Activated CD8-positive, alpha-beta memory T cell treated with anti-CD3 and anti-CD28 coated beads for 4 hours (primary cell): Measurements from ENCODE around the gene ENG.

Experiments
- DNase-seq, 2 donors: peaks; one replicate each; pipeline ENCODE4 v3.0.0-alpha.2; 2020; ENCODE audit warnings: low read depth in 2 of 2

The ENG gene

DNA sequence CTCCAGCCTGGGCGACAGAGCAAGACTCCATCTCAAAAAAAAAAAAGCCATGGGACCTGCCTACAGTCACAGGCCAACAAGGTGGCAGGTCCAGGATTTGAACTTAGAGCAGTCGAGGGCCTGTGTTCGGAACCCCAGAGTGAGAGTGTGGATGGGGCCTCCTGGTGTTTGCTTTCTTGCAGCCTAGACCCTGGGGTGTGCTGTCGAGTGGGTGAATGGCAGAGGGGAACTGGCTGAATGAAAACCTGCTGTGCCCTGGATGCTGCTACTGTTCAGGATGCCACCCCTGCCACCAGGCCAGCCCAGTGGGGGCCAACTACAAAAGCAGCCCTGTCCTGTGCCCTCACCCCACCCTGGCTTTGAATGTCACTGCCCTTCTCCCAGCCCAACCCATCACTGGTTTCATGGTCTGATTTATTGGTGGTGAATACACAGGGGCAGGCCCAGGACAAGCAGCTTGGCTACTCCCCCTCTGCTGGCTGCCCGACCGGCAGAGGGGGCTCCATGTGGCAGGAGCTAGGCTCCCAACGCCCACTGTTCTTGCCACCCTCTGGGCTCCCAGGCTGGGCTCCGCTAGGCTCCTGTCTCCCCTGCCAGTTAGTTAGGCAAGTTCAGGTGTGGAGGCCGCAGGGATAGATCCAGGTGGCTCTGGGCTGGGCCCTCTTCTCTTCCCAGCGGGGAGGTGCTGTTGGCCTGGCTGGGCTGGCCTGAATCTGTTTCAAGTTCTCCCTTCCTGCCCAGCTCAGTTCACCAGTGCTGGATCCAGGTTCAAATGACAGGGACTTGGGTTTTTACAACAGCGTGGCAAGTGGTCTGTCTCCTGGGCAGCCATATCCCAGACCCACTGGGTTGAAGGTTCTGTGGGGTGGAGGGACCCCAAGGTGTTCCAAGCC lies 39.6 kb downstream of the ENG start:
- DNase-seq, result no peak

DNA sequence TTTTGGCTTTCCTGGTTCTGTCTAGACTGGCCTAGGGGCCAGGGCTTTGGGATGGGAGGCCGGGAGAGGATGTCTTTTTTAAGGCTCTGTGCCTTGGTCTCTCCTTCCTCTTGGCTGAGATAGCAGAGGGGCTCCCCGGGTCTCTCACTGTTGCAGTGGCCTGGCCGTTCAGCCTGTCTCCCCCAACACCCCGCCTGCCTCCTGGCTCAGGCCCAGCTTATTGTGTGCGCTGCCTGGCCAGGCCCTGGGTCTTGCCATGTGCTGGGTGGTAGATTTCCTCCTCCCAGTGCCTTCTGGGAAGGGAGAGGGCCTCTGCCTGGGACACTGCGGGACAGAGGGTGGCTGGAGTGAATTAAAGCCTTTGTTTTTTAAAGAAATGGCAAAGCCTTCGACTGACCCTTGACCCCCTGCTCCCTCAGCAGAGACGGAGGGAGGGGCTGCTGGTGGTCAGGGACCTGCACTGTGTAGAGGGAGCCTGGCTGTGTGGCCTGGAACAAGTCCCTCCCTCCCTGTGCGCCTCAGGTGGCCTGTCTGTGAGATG lies 40.7 kb downstream of the ENG start:
- DNase-seq, result no peak

DNA sequence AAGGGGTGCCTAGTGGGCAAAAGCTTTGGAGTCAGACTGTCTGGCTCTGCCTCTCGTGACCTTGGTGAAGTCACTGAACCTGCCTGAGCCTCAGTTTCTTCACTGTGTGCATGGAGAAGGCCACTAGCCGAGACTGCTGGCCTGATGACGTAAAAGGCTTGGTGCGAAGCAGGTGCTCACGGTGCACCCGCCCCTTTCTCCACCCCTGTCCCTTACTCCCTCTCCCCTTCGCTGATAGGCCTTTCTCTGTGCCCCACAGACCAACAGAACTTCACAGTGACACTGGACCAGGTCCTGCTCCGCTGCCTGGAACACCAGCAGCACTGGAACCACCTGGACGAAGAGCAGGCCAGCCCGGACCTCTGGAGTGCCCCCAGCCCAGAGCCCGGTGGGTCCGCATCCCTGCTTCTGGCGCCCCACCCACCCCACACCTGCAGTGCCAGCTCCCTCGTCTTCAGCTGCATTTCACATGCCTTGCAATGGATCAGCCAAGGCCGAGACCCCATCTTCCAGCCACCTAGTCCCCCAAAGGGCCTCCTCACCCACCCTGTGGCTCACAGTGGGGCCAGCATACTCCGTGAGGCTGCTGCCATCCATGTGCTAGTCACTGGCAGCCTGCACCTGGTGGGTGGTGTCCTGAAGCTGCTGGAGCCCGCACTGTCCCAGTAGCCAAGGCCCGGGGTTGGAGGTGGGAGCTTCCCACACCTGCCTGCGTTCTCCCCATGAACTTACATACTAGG lies 41.4 kb downstream of the ENG start:
- DNase-seq, result no peak

DNA sequence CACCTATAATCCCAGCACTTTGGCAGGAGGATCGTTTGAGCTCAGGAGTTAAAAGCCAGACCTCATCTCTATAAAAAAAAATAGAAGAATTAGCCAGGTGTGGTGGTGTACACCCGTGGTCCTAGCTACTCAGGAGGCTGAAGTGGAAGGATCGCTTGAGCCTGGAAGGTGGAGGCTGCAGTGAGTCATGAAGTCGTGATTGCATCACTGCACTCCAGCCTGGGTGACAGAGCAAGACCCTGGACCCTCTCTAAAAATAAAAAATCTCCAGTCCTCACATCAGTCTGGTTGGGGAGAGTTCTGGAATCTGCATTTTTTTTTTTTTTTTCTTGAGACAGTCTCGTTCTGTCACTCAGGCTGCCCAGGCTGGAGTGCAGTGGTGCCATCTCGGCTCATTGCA lies 42.4 kb downstream of the ENG start:
- no peak for DNase-seq

DNA sequence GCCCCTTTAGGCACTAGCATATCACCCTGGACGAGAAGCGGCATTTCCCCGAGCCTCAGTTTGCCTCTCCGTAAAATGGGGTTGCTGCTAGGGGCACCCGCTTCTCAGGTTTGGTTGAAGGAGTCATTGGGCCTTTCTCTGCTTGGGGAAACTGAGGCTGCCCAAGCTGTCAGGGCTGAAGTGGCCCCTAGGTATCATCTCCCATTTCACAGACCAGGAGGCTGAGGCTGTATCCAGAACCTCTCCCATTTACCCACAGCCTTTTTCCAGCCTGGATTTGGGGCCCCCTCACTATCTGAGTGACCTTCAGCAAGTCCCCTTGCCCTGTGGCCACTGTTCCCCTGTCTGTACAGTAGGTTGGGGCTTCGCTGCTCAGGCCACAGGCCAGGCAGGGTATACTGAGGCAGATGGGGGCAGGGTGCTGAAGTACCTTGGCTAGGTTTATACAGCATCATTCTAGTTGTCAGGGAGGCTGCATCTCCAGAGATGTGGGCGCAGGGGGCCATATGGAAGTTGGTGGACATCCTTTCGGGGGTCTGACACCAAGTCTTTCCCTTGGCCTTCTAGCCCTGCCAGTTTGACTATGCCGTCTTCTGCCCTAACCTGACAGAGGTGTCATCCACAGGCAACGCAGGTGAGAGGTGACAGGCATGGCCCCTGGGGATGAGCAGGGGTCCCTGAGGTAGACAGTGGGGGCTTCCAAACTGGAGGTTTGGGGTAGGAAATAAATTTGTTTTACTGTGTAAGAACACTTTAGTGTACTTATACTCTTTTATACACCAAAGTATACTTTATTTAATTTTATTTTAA lies 43.9 kb downstream of the ENG start:
- DNase-seq, result no peak

DNA sequence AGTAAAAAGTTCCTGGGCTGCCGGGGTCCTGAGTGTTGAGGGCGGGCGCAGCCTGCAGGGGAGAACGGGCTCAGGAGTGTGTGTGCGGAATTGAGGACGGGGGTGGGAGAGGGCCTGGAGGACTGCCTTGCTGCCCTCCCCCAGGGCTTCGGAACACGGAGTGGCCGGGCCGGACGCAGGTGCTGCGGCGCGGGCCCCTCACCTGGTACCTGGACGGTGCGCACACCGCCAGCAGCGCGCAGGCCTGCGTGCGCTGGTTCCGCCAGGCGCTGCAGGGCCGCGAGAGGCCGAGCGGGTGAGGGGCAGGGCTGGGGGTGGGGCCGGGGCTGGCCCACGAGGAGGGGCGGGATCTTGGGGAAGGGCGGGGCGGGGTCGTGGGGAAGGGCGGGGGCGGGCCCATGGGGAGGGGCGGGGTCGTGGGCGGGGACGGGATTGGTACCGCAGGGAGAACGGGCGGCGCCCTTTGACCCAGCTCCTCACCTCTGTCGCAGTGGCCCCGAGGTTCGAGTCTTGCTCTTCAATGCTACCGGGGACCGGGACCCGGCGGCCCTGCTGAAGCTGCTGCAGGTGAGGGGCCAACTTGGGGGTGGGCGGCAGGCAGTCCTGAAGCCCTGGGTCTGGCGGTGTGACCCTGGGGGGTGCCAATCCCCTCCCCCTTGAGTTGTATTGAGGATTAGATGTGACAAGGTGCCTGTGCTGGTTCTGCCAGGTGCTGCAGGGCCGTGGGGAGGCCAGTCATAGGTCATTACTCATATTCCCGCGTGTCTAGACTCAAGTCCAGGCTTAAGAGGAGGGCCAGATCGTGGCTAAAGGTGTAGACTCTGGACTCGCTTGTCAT lies 44.7 kb downstream of the ENG start:
- DNase-seq, result no peak

DNA sequence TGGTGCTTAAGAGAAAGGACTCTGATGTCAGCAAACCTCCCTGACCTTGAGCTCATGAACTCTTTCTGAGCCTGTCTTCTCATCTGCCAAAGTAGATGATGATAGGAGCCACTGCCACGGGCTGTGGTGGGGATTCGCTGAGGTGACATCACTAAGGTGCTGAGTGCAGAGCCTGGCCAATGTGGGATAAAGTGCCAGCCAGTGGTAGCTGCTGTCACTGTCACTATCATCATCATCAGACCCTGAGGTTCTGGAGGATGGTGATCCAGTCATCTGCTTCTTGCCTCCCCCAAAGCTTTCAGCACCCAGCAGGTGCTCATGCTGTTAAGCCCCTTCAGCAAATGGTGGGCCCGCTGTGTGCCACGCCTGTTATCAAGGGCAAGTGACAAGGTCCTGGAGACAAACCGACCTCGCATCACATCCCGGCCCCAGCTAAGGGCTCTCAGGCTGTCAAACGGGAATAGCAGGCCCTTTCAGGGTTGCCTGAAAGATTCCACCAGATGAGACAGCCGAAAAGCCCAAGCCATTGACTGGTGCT lies 45.4 kb downstream of the ENG start:
- DNase-seq, result no peak

DNA sequence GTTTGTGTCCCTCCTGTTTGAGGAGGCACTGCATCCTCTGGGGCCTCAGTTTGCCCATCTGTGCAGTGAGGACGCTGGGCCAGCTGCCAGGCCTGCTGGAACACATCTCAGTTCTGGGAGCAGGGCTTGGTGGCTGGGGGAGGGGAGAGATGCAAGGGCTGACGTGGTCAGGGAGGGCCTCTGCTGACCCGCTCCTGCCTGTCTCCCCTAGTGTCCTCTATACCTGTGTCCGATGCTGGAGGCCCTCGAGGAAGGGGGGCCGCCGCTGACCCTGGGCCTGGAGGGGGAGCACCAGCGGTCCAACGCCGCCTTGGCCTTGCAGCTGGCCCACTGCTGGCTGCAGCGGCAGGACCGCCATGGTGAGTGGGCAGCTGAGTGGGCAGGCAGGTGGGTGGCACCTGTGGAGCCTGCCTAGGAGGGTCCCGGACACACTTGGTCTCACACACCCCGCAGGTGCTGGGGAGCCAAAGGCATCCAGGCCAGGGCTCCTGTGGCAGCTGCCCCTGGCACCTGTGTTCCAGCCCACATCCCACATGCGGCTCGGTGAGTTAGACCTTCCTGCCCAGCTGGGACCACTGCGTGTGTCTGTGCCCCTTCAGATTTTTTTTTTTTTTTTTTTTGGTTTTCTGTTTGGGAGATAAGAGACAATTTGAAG lies 46.0 kb downstream of the ENG start:
- DNase-seq, result no peak

DNA sequence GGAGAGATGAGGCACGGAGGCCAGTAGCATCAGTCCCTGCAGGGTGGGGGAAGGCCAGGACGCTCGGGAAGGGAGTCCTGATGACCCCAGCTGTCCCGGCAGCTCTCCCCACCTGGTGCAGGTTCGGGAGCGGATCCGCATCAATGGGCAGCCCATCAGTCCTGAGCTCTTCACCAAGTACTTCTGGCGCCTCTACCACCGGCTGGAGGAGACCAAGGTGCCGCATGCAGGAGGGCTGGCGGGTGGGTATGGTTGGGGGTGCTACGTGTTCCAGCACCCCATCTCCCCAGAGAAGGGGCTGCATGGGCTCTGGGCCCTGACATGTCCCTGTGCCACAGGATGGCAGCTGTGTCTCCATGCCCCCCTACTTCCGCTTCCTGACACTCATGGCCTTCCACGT lies 47.6 kb downstream of the ENG start:
- no peak for DNase-seq

DNA sequence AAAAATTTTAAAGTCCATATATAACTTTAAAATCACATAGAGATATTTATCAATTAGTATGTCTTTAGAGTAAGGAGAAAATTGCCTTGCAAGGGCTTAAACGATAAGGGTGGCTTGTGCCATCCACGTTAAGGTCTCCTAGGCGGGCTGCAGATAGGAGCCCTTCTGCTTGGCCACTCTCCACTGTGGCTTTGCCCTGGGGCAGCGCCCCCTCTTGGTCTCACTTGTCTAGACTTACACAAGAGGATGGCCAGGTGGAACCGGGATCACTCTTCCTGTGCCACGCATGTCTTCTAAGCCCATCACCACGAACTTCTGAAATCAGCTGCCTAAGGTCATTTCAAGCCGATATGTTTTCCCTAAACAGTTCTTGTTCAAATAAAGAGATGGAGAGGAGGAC lies 48.8 kb downstream of the ENG start:
- no peak for DNase-seq

DNA sequence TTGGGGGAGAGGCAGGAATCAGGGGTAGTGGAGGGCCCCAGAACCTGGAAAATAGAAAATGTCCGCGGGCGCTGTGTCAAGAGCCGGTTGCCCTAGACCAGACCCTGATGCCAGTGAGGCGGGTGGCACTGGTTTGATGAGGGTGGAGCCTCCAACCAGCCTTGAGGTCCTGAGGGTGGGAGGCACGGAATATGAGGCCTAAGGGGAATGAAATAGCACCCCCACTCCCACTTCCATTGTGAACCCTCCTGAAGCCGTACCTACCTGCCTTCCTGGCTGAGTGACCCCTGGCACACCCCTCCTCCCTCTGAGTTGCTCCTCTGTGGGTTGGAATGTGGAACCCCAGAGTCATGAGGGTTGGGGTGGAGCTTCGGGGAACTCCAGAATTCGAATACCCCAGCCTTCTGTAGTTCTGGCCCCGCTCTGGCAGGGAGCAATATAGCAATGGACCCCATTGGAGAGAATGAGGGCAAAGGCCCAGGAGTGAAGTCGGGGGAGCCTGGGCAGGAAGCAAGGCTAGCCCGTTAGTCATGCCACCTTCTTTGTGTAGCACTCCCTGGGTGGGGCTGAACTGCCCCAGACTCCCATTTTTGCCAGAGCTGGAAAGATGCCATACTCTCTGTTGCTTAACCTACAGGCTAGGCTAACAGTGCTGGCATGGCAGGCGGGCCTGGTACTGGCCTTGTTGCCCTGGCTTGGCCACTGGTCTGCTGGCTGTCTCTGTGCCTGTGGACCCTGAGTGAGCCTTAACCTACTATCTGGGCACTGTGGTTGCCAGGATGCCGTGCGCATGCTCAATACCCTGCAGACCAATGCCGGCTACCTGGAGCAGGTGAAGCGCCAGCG lies 50.7 kb downstream of the ENG start:
- DNase-seq, result no peak

DNA sequence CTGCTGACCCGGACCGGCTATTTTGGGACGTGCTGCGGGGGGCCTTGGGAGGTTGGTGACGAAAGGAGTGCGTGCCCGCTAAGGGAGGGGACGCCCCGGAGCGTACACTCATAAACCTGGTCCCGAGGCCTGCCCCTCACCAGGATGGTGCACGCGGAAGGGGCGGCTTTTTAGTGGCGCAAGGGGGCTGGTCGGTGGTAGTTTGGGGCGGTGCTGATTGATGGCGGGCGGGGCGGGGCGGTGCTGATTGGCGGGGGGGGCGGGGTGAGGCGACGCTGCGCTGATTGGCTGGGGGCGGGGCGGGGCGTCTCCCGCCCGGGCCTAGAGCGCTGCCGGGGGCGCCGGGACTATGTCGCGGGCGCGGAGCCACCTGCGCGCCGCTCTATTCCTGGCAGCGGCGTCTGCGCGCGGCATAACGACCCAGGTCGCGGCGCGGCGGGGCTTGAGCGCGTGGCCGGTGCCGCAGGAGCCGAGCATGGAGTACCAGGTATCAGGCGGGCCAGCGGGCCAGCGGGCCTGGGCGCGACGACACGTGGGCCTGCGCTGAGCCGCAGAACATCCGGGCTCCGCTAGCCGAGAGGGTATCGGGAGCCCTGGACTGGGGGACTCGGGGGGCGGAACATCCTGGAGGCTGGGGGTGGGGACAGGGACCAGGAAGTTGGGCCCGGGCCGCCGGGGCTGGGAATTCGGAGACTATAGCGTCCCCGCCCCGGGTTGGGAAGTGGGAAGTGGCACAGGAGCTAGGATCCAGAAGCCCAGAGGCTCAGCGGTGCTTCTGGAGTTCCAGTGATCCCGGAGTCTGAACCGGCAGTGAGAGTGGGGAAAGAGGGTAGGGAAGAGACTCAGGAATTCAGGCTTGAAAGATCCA lies 51.6 kb downstream of the ENG start, which contains the start of gene FPGS:
TSS of gene FPGS (plus strand) at position 307 of the 868 bp plus-strand sequence. CDS start at position 350, 43 bp downstream.
- peak; percentile 59 to 66 for DNase-seq

DNA sequence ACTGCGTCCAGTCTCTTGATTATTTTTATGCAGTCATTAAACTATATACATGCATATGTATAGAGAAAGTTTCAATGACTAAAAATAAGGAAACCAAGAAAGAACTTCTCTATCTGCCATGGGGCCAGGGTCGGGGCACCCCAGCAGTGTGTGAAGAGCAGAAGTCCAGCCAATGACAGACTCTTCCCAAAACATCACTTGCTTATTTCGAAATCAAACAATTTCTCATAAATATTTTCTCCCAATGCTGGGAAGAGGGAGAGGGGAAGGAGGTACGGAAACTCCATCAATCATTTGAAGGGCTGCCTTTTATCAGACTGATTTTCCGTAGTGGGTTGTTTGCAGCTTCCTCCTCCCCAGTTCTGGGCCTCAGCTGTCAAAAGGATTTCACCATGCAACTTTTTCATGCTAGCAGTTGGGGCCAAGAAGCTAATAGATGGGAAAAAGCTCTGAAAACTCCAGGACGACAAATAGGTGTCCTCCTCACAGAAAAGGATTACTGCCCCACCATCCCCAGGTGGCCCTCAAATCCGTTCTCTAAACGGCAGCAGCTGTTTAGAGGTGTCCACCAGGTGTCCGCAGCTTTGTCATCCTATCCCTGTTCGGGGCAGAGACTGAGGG lies 52.4 kb downstream of the ENG start:
- DNase-seq, result no peak

DNA sequence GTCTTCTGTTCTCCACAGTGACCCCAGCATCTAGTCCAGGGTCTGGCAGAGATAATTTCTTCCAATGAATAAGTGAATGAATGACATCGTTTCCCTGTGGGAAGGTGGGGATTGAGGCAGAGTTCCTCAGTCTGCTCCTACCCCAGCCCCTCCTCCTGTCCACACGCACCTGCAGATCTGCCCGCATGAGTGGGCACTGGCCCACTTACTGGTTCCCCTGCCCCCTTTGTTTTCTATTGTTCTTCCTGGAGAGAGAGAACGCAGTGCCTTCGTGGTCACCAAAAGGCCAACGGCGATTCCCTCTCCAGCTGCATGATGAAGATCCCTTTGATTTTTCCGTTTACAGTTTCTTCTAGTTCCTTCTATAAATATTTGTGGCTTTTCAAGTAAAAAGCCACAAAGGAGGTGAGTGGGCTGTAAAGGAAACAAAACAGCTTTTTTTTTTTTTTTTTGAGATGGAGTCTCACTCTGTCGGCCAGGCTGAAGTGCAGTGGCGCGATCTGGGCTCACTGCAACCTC lies 57.5 kb downstream of the ENG start:
- DNase-seq, result no peak

DNA sequence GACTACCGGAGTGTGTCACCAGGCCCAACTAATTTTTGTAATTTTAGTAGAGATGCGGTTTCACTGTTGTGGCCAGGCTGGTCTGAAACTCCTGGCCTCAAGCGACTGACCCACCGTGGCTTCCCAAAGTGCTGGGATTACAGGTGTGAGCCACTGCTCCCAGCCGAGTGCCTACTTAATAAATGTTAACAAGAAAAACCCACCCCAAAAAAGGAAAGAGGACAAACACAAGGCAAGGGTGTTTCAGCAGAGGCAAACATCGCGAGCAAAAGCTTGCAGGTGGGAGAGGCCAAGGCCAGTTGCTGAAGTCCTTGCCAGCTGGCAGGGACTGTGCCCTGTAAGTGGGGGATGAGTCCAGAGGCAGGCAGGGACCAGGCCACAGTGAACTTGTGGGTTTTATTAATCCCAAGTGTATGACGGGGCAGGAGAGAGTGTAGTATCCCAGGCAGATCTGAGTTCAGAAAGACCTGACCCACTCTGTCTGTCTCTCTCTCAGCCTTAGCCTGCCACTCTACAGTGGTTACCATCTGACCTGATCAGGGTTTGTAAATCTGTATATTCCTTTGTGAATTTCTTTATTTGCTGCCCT lies 58.1 kb downstream of the ENG start:
- DNase-seq, result no peak

DNA sequence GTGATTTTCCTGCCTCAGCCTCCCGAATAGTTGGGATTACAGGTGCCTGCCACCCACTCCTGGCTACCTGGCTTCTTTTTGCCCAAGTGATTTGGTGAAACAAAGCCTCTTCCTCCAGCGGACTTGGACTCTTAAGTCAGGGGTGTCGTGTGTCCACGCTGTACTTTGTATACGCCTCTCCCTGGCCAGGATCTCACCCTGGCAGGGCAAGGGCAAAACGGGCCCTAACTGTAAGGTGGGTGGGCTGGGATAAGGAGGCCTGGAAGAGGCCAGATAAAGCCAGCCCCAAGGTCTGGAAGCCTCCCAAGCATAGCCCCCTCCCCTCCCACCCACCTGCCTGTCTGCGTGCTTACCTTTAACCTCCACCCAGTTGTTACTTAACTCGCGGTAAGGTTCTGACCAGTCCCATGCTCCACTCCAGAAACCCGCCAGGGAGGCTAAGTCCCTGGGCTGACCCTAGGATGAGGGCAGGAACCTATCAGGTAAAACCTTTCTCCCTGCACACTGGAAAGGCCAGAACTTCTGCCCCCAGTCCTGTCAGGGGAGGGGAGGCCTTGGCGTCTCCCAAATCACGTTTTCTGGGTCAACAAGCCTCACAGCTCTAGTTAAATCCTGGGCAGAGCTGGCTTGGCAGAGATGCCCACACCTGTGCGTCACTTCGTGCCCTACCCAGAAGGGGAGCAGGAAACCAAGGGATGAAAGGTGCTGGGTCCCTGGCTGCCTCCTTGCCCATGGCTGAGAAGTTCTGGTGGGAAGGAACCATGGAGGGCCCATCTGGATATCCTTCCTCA lies 60.3 kb downstream of the ENG start:
- DNase-seq, result no peak
